Sigmoid colon (tissue), 7 donors: ENCODE measurements around the gene AMH. TPM values are rescaled to one million over a fixed set of nuclear protein-coding genes. Genes with fewer than 3 reads are reported as not detected.

ENCODE experiments used
- DNase-seq: peaks from one replicate; pipeline ENCODE4 v3.0.0-alpha.2; 2019
- H3K27ac ChIP-seq, 4 donors: fragments of 200-600 bp; sonication (generic); one replicate each; pipeline ENCODE4 v1.5.1; 2016 to 2019; ENCODE audit warnings: mild to moderate bottlenecking in 1 of 4
- H3K27me3 ChIP-seq, 3 donors: fragments of 200-600 bp; sonication (generic); one replicate each; pipeline ENCODE4 v1.5.1; 2019; ENCODE audit warnings: mild to moderate bottlenecking in 1 of 3
- H3K36me3 ChIP-seq, 4 donors: fragments of 200-600 bp; sonication (generic); one replicate each; pipeline ENCODE4 v1.5.1; 2016 to 2019
- H3K4me1 ChIP-seq, 4 donors: fragments of 200-600 bp; sonication (generic); one replicate each; pipeline ENCODE4 v1.5.1; 2017 to 2019
- H3K4me3 ChIP-seq, 4 donors: fragments of 200-600 bp; sonication (generic); one replicate each; pipeline ENCODE4 v1.5.1; 2017 to 2019; ENCODE audit warnings: mild to moderate bottlenecking in 2 of 4, moderate library complexity in 1 of 4
- H3K9me3 ChIP-seq, 4 donors: fragments of 200-600 bp in 3 of 4; sonication (generic) in 3 of 4; one replicate each; pipeline versions ENCODE4 v1.5.1 to v1.6.1; 2013 to 2019
- CTCF ChIP-seq, 4 experiments: fragments of 450-650 bp in 3 of 4; fragments of 200-600 bp in 1 of 4; IDR thresholded peaks; one replicate each; pipeline ENCODE4 v1.5.1; 2016 to 2019; ENCODE audit warnings: antibody characterized with exemption in 4 of 4, mild to moderate bottlenecking in 3 of 4, moderate library complexity in 2 of 4
- EP300 ChIP-seq, 4 donors: sonication (generic); formaldehyde crosslinking; IDR thresholded peaks; one replicate each; pipeline ENCODE4 v1.6.1; 2017; ENCODE audit warnings: antibody characterized with exemption in 4 of 4
- POLR2A ChIP-seq, 2 donors: fragments of 450-650 bp; IDR thresholded peaks; one replicate each; pipeline ENCODE4 v1.6.1; 2016; ENCODE audit warnings: antibody characterized with exemption in 2 of 2, mild to moderate bottlenecking in 2 of 2, moderate library complexity in 2 of 2
- POLR2AphosphoS5 ChIP-seq, 4 donors: sonication (generic); formaldehyde crosslinking; IDR thresholded peaks; one replicate each; pipeline ENCODE4 v1.6.1; 2017; ENCODE audit warnings: antibody characterized with exemption in 4 of 4
- WGBS, 2 donors: extraction: QIAGEN DNeasy Blood & Tissue Kit; methylation state at CpG; one replicate each; pipeline ENCODE4 v1.1.7; 2013; 5-methylcytosine and 5-hydroxymethylcytosine counted together
- intact Hi-C: fragments of 100-400 bp; cut with DNase I; formaldehyde crosslinking; loops from one replicate; pipeline ENCODE4 v1.15.1; 2023
- polyA plus RNA-seq, 3 donors: library from polyadenylated mRNA; stranded (reverse); fragments of 200-250 nt; gene quantifications; one replicate each; pipeline ENCODE4 v1.2.3, GENCODE V29; 2013
- total RNA-seq, 4 donors: library from RNA; depleted of rRNA; stranded (reverse); fragments of >200 nt; gene quantifications; one replicate each; pipeline ENCODE4 v1.1.0, GENCODE V29; 2016
- donor health status: healthy with polysubstance abuse.
- donor health status: Bipolar disorder and iron deficiency.
- donor health status: healthy.

Gene AMH
- total and polyA plus RNA-seq, 7 donors, result 0.69 to 3.3 (median 1.8) TPM; not detected in 2

GRCh38 chr19:2236314-2237050 is 12.6 kb upstream of the AMH start, which contains the start of the genes PLEKHJ1 and SF3A2:
Gene PLEKHJ1, minus strand, starts transcription at chr19:2236329. Its CDS starts 81 bp downstream, at chr19:2236248.
Gene SF3A2, plus strand, starts transcription at chr19:2236824. Its CDS starts 6,595 bp downstream, at chr19:2243419.
- intact Hi-C loops, result loop anchor here (1.0 to 2.0 kb wide), 7 partner anchors 33 to 154 kb away; partner anchors contain the start of genes AP3D1 and DOT1L
- DNase-seq, result peak; percentile 99
- no peaks in the 10 kb centered on the region for H3K27me3 ChIP-seq
- TF ChIP-seq EP300 (IDR thresholded peaks at IDR 0.05) (peak in 1 of 4 donors; percentile 25), CTCF (IDR thresholded peaks at IDR 0.05) (peak; percentile 96 to 100 (median 99)), POLR2A (IDR thresholded peaks at IDR 0.05) (peak; percentile 81 to 85), POLR2AphosphoS5 (IDR thresholded peaks at IDR 0.05) (peak; percentile 91 to 97 (median 94))
- peaks cover 0 to 24% (median 8%) of the 10 kb centered on the region in 4 donors for H3K36me3 ChIP-seq
- peak within 1 kb of the TSS; percentile 97 to 99 (median 98) for H3K27ac ChIP-seq
- peaks cover 0 to 68% (median 62%) of the 10 kb centered on the region in 4 donors for H3K4me1 ChIP-seq
- H3K9me3 ChIP-seq, result no peaks in the 10 kb centered on the region
- peak within 1 kb of the TSS; percentile 62 to 99 (median 76) for H3K4me3 ChIP-seq
- 0% methylated on average over 80 of the region's 80 CpGs for WGBS, 2 donors

DNA sequence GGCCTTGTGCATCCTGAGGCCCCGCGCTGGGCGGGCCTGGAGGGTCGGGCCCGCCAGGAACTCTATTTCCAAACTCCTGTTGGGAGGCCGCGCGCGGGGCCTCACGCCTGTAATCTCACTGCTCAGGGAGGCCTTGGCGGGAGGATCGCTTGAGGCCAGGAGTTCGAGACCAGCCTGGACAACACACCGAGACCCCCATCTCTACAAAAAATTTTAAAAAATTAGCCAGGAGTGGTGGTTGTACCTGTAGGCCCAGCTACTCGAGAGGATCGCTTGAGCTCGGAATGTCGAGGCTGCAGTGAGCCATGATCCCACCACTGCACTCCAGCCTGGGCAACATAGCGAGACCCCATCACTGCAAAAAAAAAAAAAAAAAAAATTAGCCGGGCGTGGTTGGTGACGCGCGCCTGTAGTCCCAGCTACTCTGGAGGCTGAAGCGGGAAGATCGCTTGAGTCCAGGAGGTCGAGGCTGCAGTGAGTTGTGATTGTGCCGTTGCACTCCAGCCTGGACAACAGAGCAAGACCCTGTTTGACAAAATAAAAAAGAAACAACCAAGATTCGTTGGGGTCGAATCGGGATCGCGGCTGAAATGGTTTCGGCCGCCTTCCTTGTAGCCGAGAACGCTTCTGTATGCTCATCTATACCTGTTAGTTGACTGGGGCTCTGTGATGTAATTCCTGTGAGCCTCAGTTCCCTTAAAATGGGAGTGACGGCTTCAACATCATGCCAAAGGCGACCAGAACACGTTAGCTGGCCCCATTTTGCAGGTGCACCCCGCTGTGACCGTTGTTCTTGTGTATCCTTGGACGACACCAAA is 11.9 kb upstream of the AMH start:
- Histone ChIP-seq H3K36me3 (peaks cover 0 to 18% (median 8%) of the 10 kb centered on the region in 4 donors), H3K27ac (peak overlapping the region; percentile 97 to 99 (median 98)), H3K27me3 (no peaks in the 10 kb centered on the region), H3K9me3 (no peaks in the 10 kb centered on the region), H3K4me1 (peaks cover 0 to 76% (median 70%) of the 10 kb centered on the region in 4 donors), H3K4me3 (peak overlapping the region; percentile 62 to 99 (median 76))
- 41 to 46% methylated on average over 43 of the region's 43 CpGs for WGBS, 2 donors
- TF ChIP-seq EP300 (IDR thresholded peaks at IDR 0.05) (no peak), CTCF (IDR thresholded peaks at IDR 0.05) (no peak), POLR2AphosphoS5 (IDR thresholded peaks at IDR 0.05) (no peak), POLR2A (IDR thresholded peaks at IDR 0.05) (no peak)
- intact Hi-C loops, result loop anchor here (2.0 kb wide), 4 partner anchors 74 to 154 kb away; partner anchors contain the start of genes AP3D1 and DOT1L
- no peak for DNase-seq

DNA sequence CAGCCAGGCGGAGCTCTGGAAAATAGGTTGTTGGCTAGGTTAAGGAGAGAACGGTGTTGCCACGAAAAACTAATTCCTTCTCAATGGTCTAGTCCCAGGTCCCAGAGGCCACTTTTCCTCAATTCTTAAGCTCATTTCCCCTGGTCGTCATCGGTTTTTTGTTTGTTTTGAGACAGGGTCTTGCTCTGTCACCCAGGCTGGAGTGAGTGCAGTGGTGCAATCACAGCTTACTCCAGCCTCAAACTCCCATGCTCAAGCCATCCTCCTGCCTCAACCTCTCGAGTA is 11.3 kb upstream of the AMH start:
- H3K4me3 ChIP-seq, result peak overlapping the region in 3 of 4 donors; percentile 65 to 99 (median 88)
- WGBS, 2 donors, result 82 to 87% methylated on average over 6 of the region's 6 CpGs
- intact Hi-C loops, result loop anchor here (2.0 kb wide), 4 partner anchors 75 to 153 kb away; partner anchors contain the start of genes AP3D1 and DOT1L
- H3K36me3 ChIP-seq, result peaks cover 0 to 13% (median 8%) of the 10 kb centered on the region in 4 donors
- peaks cover 0 to 81% (median 75%) of the 10 kb centered on the region in 4 donors for H3K4me1 ChIP-seq
- no peaks in the 10 kb centered on the region for H3K27me3 ChIP-seq
- TF ChIP-seq EP300 (IDR thresholded peaks at IDR 0.05) (no peak), POLR2A (IDR thresholded peaks at IDR 0.05) (no peak), CTCF (IDR thresholded peaks at IDR 0.05) (no peak), POLR2AphosphoS5 (IDR thresholded peaks at IDR 0.05) (no peak)
- peak overlapping the region in 3 of 4 donors; percentile 97 to 98 (median 98) for H3K27ac ChIP-seq
- H3K9me3 ChIP-seq, result no peaks in the 10 kb centered on the region
- no peak for DNase-seq

- H3K4me3 ChIP-seq, result peak overlapping the region in 1 of 4 donors; percentile 46
- DNase-seq, result no peak
- WGBS, 2 donors, result 57 to 61% methylated on average over 10 of the region's 10 CpGs
- intact Hi-C loops, result no loop called here
- H3K27ac ChIP-seq, result peak overlapping the region in 3 of 4 donors; percentile 53 to 65 (median 57)
- no peaks in the 10 kb centered on the region for H3K9me3 ChIP-seq
- H3K4me1 ChIP-seq, result peaks cover 0 to 84% (median 74%) of the 10 kb centered on the region in 4 donors
- TF ChIP-seq POLR2A (IDR thresholded peaks at IDR 0.05) (no peak), POLR2AphosphoS5 (IDR thresholded peaks at IDR 0.05) (no peak), CTCF (IDR thresholded peaks at IDR 0.05) (no peak), EP300 (IDR thresholded peaks at IDR 0.05) (no peak)
- no peaks in the 10 kb centered on the region for H3K27me3 ChIP-seq
- peaks cover 6 to 13% (median 10%) of the 10 kb centered on the region in 4 donors for H3K36me3 ChIP-seq
Observed at GRCh38 chr19:2239173-2239572, 9.9 kb upstream of the AMH start.
